Measurements from ENCODE around the gene SNW1.

The SNW1 gene

GRCh38 chr14:77741438-77741837 is 19.5 kb downstream of the SNW1 start:
- TF ChIP-seq, protein P1, sequence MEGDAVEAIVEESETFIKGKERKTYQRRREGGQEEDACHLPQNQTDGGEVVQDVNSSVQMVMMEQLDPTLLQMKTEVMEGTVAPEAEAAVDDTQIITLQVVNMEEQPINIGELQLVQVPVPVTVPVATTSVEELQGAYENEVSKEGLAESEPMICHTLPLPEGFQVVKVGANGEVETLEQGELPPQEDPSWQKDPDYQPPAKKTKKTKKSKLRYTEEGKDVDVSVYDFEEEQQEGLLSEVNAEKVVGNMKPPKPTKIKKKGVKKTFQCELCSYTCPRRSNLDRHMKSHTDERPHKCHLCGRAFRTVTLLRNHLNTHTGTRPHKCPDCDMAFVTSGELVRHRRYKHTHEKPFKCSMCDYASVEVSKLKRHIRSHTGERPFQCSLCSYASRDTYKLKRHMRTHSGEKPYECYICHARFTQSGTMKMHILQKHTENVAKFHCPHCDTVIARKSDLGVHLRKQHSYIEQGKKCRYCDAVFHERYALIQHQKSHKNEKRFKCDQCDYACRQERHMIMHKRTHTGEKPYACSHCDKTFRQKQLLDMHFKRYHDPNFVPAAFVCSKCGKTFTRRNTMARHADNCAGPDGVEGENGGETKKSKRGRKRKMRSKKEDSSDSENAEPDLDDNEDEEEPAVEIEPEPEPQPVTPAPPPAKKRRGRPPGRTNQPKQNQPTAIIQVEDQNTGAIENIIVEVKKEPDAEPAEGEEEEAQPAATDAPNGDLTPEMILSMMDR (IDR thresholded peaks at IDR 0.05; ENCODE audit: low read length, missing control alignments) = no peak
- H3K4me3 ChIP-seq (replicated peaks; ENCODE audit: low read depth, low read length) = no peak overlapping the region
- no peak for DNase-seq (ENCODE audit: low read depth)

GRCh38 chr14:77738559-77739250 is 22.3 kb downstream of the SNW1 start:
- no peak overlapping the region for H3K4me3 ChIP-seq (replicated peaks; ENCODE audit: low read depth, low read length)
- TF ChIP-seq, protein P1 (IDR thresholded peaks at IDR 0.05; ENCODE audit: low read length, missing control alignments) = no peak
- peak; percentile 79 for DNase-seq (ENCODE audit: low read depth)

DNA sequence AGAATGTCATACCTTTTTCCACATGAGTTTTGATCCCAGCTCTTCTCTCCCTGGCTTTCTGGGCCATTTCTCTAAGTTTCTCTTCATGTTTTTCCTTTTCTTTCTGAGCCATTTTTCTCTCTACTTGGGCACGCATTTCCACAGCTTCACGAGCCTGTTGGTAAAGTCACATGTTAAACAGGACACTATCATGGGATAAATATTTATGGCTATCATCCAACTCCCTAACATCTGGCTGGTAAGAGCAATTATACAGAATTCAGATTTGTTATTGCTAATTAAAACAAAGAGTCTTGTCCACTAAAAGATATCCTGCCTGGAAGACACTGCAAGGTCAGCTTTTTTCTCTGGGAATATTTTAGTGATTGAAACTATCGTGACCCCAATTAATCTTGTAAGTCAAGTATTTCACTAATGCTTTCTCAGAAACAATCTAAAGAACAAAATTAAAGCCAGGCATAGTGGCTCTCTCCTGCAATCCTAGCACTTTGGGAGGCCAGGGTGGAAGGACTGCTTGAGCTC is 29.9 kb downstream of the SNW1 start:
- no peak for DNase-seq (ENCODE audit: low read depth)
- no peak overlapping the region for H3K4me3 ChIP-seq (replicated peaks; ENCODE audit: low read depth, low read length)
- TF ChIP-seq, protein P1 (IDR thresholded peaks at IDR 0.05; ENCODE audit: low read length, missing control alignments) = no peak

DNA sequence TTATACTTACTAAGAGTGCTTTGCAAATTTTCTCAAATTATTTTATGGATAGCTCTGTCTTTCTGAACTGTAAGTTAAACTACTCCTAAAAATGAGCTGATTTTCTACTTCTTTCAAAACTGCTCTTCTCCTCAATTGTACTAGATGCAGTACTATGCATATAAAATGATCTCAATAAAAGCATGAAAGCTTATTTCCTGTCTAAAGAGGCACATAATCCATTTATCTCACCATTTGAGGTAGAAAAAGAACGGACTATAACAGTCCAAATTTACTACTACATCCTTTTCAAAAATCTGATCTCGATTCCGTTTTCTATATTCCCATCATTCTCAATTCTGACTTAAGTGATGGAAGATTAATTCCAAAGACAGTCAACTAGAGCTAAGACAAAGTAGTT is 38.7 kb downstream of the SNW1 start:
- DNase-seq (ENCODE audit: low read depth) = no peak
- TF ChIP-seq, protein P1 (IDR thresholded peaks at IDR 0.05; ENCODE audit: low read length, missing control alignments) = no peak
- H3K4me3 ChIP-seq (replicated peaks; ENCODE audit: low read depth, low read length) = no peak overlapping the region

DNA sequence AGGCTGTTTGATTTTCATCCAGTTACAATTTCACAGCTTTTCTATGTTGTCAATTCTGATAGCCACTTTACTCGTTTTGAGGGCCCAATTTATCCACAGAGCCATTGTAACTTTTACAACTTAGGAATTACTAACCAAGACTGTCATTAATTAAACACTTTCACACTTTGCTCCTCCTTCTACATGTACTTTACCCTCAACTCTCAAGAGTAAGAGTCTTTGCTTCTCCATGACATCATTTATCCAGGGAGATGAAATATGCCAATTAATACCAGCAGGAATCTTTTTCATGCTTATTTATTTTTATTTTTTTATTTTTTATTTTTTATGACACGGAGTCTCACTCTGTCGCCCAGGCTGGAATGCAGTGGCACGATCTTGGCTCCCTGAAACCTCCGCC is 39.5 kb downstream of the SNW1 start:
- no peak overlapping the region for H3K4me3 ChIP-seq (replicated peaks; ENCODE audit: low read depth, low read length)
- TF ChIP-seq, protein P1 (IDR thresholded peaks at IDR 0.05; ENCODE audit: low read length, missing control alignments) = no peak
- no peak for DNase-seq (ENCODE audit: low read depth)

- no peak for DNase-seq (ENCODE audit: low read depth)
- TF ChIP-seq, protein P1 (IDR thresholded peaks at IDR 0.05; ENCODE audit: low read length, missing control alignments) = no peak
- H3K4me3 ChIP-seq (replicated peaks; ENCODE audit: low read depth, low read length) = no peak overlapping the region
Measured at GRCh38 chr14:77717608-77718305, 43.2 kb downstream of the SNW1 start.

Data from fibroblast of pulmonary artery (primary cell).